Raji (cell line): ENCODE results near the gene USP34.

Experiments used
- POLR2A ChIP-seq: IDR thresholded peaks from 2 replicates; pipeline ENCODE4 v1.6.1; 2011; ENCODE audit warnings: low read depth, low read length, control low read depth; ENCODE audit not compliant: insufficient read depth

Gene USP34

GRCh38 chr2:61416871-61417645, 53.8 kb downstream of the USP34 start:
- no peak for TF ChIP-seq POLR2A

DNA sequence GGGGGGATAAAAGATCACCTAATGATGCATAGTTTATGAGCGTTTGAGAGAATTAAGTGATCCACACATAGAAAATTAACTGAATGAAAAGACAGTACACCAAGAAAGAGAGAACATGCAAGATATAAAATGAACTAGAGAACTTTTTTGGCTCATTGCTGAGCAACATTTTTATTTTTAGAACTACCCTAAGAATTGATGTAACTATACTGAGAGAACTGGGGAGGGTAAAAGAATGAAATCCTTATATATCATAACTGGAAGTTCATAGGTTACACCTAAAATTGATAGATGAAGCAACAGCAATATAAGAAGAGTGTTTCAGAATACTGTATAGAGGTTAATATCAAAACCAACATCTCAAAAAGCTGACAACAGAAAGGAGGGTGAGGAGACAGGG, 55.6 kb downstream of the USP34 start:
- no peak for TF ChIP-seq POLR2A

GRCh38 chr2:61414674-61415073, 56.2 kb downstream of the USP34 start:
- no peak for TF ChIP-seq POLR2A

DNA sequence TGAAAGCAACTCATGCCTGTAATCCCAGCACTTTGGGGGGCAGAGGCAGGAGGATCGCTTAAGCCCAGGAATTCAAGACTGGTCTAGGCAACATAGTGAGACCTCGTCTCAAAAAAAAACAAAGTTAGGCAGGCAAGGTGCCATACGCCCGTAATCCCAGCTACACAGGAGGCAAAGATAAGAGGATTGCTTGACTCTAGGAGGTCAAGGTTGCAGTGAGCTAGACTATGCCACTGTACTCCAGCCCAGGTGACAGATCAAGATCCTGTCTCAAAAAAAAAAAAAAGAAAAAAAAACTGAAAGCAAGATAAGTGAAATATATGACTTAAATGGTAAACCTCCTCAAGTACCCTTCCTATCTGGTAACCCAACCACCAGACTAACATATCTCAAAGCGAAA, 59.8 kb downstream of the USP34 start:
- TF ChIP-seq POLR2A, result no peak

DNA sequence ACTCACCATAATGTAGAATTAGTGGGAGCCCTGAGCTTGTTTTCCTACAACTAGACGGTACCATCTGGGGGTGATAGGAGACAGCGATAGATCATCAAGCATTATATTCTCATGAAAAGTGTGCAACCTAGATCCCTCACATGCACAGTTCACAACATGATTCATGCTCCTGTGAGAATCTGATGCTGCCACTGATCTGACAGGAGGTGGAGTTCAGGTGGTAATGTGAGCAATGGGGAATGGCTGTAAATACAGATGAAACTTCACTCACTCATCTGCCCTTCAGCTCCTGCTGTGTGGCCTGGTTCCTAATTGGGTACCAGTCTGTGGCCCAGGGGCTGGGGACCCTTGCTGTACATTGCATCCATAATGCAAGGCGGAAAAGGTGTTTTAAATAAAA, 60.7 kb downstream of the USP34 start:
- TF ChIP-seq POLR2A, result no peak

DNA sequence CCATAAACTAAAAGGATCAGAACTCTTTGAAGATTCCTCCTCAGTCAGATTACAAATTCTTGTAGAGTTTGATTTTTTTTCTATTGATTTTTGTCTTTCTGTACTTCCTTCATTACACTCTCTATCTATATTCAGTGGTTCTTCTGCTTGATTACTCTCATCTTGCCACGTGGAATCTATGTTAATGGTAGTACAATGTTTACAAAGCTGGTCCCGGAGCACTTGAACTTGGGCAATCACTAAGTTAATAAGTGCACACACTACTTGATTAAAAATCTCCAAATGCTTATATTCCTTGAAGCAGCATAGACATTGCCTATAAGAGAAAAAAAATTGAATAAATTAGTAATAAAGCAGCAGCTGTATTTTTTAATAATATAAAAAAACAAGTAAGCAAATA, 65.1 kb downstream of the USP34 start:
- no peak for TF ChIP-seq POLR2A

DNA sequence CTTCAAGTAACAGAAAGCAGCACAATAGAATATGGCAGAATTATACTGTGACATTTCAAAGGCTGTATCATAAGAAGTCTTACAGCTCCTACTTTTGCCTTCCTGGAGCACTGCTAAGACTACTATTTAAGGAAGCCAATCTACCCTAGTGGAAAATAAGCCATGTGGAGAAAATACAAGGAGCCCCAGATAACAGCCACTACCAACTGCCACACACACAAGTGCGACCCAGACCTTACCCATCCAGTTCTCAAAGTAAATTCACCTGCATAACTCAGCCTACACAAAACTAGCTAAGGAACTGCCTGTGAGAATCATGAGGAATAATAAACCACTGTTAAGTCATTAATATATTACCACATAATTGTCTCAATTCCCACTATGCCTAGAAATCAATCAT, 66.4 kb downstream of the USP34 start:
- no peak for TF ChIP-seq POLR2A

DNA sequence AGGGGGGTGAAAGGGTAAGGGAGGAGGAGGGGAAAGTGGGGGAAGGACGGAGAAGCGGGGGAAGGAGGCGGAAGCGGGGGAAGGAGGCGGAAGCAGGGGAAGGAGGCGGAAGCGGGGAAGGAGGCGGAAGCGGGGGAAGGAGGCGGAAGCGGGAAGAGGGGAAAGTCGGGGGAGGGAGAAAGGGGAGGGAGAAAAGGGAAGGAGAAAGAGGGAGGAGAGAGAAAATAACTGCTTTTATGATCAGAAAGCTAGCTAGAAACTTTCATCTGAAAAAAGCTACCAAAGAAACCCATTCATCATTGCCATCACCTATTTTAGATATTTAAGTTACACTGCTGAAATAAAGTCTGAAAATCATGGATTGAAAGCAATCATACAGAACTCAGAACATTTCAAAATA, 72.5 kb downstream of the USP34 start:
- no peak for TF ChIP-seq POLR2A

DNA sequence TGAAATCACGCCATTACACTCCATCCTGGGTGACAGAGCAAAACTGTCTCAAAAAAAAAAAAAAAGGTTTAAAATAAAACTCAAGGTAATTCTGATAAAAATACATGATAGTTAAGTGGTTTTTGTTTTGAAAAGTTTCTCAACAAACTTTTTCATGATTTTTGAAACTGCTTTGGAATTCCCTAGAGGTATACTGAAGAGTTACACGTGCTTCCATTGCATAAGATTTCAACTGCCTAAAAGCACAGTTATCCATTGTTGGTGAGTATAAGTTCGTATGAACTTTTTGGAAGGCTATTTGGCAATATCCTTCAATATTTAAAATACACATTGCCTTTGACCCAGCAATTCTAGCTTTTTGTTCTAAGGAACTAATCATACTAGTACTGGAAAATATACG, 74.9 kb downstream of the USP34 start:
- no peak for TF ChIP-seq POLR2A

DNA sequence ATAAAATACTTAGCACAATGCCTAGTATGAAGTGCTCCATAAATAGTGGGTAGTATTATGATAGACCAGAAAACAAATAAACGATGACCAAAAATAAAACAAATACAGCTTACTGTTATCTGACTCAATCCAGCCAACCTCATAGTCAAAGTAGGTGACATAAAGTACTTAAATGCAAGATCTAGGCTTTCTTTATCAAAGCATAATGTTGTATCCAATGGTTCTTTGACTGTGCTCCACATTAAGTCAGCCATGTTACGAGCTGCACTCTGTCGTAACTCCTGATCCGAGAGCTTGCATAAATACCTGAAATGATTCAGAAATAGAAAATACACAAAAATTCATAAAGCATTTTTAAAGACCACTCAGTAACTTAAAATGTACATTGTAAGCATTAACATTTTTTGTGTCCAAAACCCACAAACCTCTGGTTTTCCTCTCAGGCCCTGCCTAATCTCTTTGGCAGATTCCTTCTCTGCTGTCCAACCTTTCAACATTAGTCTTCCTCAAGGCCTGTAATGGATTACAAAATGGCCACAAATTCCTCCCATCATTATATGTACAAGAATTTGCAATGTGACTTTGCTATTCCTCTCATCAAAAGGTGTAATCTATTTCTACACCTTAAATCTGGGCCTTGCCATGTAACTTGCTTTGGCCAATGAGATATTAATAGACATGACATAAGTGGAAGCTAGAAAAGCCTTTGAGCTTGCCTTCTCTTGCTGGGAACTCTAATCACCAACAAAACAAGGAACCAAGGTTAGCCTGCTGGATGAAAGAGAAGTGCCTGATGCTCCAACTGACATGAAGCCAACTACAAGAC, 90.6 kb downstream of the USP34 start:
- no peak for TF ChIP-seq POLR2A

GRCh38 chr2:61379521-61379920, 91.4 kb downstream of the USP34 start:
- TF ChIP-seq POLR2A, result no peak

DNA sequence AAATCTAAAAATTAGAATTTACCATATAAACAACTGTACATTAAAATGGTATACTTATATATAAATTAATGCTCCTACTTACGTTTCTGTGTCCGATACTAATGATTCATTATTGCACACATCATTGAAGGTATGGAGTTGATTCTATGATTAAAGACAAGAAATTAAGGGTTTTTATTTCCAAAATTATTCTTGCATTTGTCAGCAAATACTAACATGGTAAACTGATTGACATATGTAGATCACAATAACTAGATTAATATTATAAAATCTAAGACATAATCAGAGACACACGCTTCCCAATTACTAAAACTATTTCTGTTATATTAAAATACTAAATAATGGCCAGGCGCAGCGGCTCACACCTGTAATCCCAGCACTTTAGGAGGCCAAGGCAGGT, 92.6 kb downstream of the USP34 start:
- no peak for TF ChIP-seq POLR2A

- TF ChIP-seq POLR2A, result no peak
Measured at GRCh38 chr2:61377046-61377445, 93.8 kb downstream of the USP34 start.

DNA sequence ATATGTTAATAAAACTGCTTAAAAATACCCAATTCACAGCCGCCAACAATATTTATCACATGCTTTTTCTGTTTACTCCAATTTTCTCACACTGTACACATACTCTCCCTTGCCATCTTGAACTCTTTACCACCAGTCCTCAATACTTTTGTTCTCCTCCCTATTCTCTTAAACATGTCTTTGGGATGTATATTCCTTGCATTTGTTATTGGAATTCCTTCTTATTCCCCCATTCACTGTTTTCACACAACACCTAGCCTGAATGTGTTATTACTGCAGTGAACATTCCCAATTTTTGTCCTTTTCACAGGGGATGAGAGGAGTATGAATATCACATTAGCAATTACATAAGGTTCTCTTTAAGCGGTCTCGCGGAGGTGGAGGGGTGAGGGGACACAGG, 94.7 kb downstream of the USP34 start:
- no peak for TF ChIP-seq POLR2A

GRCh38 chr2:61371027-61371426, 99.9 kb downstream of the USP34 start:
- TF ChIP-seq POLR2A, result no peak
